SK-N-SH treated with all-trans-retinoic acid at 6 μM for 48 hours (cell line): Measurements from ENCODE around the gene USP13.

ENCODE experiments used
- ARNTL ChIP-seq: fragments of 450-650 bp; formaldehyde crosslinking; IDR thresholded peaks from 2 replicates; pipeline ENCODE4 v1.5.0; 2020; ENCODE audit warnings: low read depth, mild to moderate bottlenecking, moderate library complexity, borderline replicate concordance
- CSDC2 ChIP-seq: fragments of 250-450 bp; sonication (Bioruptor Pico); IDR thresholded peaks from 2 replicates; pipeline ENCODE4 v1.5.0; 2020; ENCODE audit warnings: mild to moderate bottlenecking, moderate library complexity
- GLIS3 ChIP-seq: fragments of 250-450 bp; sonication (Bioruptor Pico); IDR thresholded peaks from 2 replicates; pipeline ENCODE4 v1.5.0; 2020; ENCODE audit warnings: mild to moderate bottlenecking, moderate library complexity
- ISL1 ChIP-seq: fragments of 250-450 bp; sonication (Bioruptor Pico); IDR thresholded peaks from 2 replicates; pipeline ENCODE4 v2.1.2; 2022; ENCODE audit warnings: mild to moderate bottlenecking, moderate library complexity
- POU6F1 ChIP-seq: fragments of 250-450 bp; sonication (Bioruptor Pico); IDR thresholded peaks from 2 replicates; pipeline ENCODE4 v1.8.0; 2021; ENCODE audit warnings: low read depth, mild to moderate bottlenecking, moderate library complexity, borderline replicate concordance
- PPARA ChIP-seq: fragments of 250-450 bp; sonication (Bioruptor Pico); IDR thresholded peaks from 2 replicates; pipeline ENCODE4 v1.5.0; 2020; ENCODE audit warnings: mild to moderate bottlenecking, borderline replicate concordance
- SNAI2 ChIP-seq: fragments of 250-450 bp; sonication (Bioruptor Pico); IDR thresholded peaks from 2 replicates; pipeline ENCODE4 v1.5.0; 2020; ENCODE audit warnings: mild to moderate bottlenecking, moderate library complexity
- ZFP30 ChIP-seq: fragments of 450-650 bp; formaldehyde crosslinking; IDR thresholded peaks from 2 replicates; pipeline ENCODE4 v1.5.0; 2022; ENCODE audit warnings: mild to moderate bottlenecking, moderate library complexity
- ZNF565 ChIP-seq: fragments of 450-650 bp; formaldehyde crosslinking; conservative IDR thresholded peaks from 2 replicates; pipeline ENCODE4 v1.5.0; 2020; ENCODE audit warnings: low read depth, mild to moderate bottlenecking, moderate library complexity
- ZNF8 ChIP-seq: fragments of 450-650 bp; formaldehyde crosslinking; IDR thresholded peaks from 2 replicates; pipeline ENCODE4 v1.5.0; 2020; ENCODE audit warnings: mild to moderate bottlenecking, moderate library complexity

- TF ChIP-seq ISL1 (CRISPR knock-in tag) (no peak), POU6F1 (no peak), GLIS3 (CRISPR knock-in tag) (no peak), SNAI2 (no peak), PPARA (no peak), CSDC2 (CRISPR knock-in tag) (no peak), ARNTL (CRISPR knock-in tag) (no peak), ZNF565 (CRISPR knock-in tag) (no peak), ZNF8 (CRISPR knock-in tag) (no peak), ZFP30 (no peak)
These were observed 153.3 kb downstream of the USP13 start for GRCh38 chr3:179806177-179806576.
